ENCODE data around the gene PGA4.

DNA sequence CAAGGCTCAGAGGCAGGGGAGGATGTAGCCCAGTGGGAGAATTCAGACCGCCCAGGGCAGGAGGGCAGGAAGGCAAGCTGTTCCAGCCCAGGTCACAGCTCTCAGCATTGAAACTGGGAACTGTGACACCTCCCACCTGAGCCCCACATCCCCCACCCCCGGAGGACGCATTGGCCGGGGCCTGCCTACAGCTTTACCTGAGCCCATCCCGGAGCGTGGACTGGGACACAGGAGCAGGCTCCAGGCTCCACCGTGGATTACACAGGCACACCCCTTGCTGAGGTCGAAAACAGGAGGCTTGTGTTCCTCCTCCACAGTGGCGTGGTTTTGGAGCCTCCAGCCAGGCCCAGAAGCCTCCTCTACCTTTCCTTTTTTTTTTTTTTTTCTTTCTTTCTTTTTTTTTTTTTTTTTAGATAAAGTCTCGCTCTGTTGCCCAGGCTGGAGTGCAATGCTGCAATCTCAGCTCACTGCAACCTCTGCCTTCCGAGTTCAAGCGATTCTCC, 27.9 kb upstream of the PGA4 start:
- TF ChIP-seq, protein P1, sequence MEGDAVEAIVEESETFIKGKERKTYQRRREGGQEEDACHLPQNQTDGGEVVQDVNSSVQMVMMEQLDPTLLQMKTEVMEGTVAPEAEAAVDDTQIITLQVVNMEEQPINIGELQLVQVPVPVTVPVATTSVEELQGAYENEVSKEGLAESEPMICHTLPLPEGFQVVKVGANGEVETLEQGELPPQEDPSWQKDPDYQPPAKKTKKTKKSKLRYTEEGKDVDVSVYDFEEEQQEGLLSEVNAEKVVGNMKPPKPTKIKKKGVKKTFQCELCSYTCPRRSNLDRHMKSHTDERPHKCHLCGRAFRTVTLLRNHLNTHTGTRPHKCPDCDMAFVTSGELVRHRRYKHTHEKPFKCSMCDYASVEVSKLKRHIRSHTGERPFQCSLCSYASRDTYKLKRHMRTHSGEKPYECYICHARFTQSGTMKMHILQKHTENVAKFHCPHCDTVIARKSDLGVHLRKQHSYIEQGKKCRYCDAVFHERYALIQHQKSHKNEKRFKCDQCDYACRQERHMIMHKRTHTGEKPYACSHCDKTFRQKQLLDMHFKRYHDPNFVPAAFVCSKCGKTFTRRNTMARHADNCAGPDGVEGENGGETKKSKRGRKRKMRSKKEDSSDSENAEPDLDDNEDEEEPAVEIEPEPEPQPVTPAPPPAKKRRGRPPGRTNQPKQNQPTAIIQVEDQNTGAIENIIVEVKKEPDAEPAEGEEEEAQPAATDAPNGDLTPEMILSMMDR (conservative IDR thresholded peaks at IDR 0.05): no peak
- TF ChIP-seq ZFX (IDR thresholded peaks at IDR 0.05): no peak

All from C4-2B (cell line).